ENCODE results near the gene FAM3C.

- no peak for TF ChIP-seq ZNF274 (IDR thresholded peaks at IDR 0.05; ENCODE audit: low read depth, low read length)
- no peak for TF ChIP-seq YY1 (IDR thresholded peaks at IDR 0.05; ENCODE audit: insufficient read depth, insufficient read length)
- no peak for TF ChIP-seq SUZ12 (IDR thresholded peaks at IDR 0.05; ENCODE audit: extremely low read depth, insufficient read depth, insufficient read length)
These were observed 8.2 kb upstream of the FAM3C start for GRCh38 chr7:121404348-121404747.
